GM18498 (cell line): ENCODE data around the gene SERPINE1.

Source experiments
- ATAC-seq: cut with Tn5 transposase; IDR thresholded peaks from one replicate; pipeline ENCODE4 v1.9.1; 2021; ENCODE audit warnings: mild to moderate bottlenecking, moderate library complexity; ENCODE audit not compliant: unreplicated experiment

The SERPINE1 gene

DNA sequence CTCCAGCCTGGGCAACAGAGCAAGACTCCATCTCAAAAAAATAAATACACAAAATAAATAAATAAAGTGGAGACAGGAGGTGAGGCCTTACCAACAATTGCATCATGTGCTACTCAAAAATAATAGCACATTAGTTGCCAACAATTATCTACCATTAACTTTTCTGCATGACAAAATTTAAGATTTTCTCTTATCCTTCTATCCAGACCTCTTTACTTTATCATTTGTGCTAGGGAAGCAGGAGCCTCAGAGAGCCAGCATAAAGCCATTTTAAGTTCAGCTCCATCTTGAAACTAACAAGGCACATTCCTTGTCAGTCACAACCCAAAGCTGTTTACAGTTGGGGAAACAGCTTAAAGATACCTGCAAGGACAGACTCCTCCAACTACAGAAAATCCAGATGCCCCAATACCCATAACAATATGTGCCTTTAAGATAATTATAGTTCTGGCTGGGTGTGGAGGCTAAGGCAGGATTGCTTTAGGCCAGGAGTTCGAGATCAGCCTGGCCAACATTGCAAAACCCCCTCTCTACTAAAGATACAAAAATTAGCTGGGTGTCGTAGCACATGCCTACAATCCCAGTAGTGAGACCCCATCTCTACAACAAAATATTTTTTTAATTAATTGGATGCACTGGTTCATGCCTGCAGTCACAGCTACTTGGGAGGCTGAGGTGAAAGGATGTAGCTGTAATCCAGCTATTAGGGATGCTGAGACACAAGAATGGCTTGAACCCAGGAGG is 25.2 kb downstream of the SERPINE1 start:
- ATAC-seq = no peak

DNA sequence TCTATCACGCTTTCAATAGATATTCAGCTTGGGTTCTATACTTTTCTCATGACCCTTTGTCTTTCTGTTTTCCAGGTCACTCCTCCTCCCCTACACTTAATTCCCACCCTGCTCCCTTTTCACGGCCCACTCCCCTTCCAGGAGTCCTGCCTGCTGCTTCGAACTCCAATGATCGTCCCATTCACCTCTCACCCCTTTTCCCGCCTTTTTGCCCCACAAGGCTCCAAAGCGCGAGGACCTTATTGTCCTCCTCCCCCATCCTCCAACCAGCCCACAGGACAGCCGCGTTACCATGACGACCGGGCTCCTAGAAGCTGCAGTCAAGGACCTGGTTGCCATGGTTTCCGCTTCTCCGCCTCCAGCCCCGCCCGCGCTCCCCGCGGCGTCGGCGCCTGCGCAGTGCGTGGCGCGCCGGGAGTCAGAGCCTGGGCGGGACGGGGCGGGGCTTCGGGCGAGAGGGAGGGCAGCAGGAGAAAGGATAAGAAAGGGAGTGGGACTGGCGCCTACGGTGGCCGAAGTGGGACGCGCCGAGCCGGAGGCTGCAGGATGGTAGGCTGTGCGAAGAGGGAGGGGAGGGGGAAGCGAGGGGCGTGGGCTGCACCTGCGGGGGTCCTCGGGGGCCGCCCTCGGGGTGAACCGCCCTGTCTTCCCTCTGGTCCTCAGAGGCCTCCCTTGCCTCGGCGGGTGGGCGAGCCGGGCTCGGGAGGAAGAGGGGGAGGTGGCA is 27.2 kb downstream of the SERPINE1 start, which contains the start of gene AP1S1:
TSS of gene AP1S1 (plus strand) at position 508 of the 724 bp plus-strand sequence. CDS start at position 547, 39 bp downstream.
- ATAC-seq = peak; percentile 83

DNA sequence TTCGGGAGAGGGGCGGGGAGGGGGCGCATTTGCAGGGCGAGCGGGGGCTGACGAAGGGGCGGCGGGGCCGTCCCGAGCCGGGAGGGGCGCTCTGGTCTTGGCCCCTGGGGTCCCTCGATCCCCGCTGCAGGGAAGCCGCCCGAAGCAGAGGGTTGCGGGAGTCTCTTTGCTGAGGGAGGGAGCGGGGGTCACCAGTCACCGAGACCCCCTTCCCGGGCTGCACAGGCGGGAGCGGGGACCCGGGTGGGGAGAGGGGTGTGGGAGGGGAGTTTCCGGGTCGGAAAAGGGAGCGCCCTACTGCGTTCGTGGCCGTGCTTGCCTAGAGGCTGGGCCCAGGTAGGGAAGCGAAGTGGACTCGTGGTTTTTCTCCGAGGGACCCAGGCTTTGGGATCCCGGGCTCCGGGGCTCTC is 27.8 kb downstream of the SERPINE1 start:
- ATAC-seq = peak; percentile 17

DNA sequence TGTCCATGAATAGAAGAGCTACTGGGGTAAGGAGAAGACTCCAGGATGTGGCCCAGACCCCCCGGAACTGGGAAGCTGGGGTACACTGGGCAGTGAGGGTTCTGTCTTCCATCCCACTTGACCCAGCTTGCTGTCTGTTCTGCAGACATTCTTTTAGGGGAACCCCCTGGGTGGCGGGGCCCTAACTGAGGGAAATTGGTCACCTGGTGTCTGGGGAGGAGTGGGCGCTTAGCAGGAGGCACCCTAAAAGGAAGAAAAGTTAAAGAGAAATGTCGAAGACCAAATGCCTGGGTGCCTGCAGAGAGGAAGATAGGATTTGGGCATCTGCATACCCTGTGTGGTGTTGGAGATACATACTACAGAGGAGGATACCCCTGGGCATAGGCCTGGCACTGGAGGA is 28.4 kb downstream of the SERPINE1 start:
- ATAC-seq = no peak

GRCh38 chr7:101156277-101156676 is 29.4 kb downstream of the SERPINE1 start:
- no peak for ATAC-seq

DNA sequence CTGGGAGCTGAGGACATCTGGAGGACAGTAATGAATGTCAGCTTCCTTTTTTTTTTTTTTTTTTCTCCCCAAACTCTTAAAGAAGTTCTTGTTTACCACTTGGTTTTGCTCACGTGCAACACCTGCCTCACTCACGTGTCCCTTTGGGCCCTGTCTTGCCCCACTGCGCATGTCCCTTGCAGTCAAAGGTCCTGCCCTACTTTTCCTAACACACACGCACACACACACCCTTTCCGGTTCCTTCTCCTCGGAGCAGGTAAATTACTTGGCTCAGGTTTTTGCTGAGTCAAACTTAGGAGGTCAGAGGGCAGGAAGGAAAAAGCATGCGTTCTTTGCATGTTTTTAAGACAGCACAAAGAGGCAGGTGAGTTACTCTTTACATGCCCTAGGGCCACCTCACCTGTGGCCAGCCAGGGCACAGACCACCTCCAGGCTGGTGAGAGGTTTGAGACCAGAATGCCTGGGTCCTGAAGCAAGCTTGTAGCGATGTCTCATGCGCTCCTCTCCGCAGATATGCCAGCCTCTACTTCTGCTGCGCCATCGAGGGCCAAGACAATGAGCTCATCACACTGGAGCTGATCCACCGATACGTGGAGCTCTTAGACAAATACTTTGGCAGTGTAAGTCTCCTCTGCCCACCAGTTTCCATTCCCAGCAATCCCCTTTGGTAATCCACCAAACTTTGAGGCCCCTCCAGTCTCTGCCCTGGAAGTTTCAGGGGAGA is 30.1 kb downstream of the SERPINE1 start:
- ATAC-seq = no peak

DNA sequence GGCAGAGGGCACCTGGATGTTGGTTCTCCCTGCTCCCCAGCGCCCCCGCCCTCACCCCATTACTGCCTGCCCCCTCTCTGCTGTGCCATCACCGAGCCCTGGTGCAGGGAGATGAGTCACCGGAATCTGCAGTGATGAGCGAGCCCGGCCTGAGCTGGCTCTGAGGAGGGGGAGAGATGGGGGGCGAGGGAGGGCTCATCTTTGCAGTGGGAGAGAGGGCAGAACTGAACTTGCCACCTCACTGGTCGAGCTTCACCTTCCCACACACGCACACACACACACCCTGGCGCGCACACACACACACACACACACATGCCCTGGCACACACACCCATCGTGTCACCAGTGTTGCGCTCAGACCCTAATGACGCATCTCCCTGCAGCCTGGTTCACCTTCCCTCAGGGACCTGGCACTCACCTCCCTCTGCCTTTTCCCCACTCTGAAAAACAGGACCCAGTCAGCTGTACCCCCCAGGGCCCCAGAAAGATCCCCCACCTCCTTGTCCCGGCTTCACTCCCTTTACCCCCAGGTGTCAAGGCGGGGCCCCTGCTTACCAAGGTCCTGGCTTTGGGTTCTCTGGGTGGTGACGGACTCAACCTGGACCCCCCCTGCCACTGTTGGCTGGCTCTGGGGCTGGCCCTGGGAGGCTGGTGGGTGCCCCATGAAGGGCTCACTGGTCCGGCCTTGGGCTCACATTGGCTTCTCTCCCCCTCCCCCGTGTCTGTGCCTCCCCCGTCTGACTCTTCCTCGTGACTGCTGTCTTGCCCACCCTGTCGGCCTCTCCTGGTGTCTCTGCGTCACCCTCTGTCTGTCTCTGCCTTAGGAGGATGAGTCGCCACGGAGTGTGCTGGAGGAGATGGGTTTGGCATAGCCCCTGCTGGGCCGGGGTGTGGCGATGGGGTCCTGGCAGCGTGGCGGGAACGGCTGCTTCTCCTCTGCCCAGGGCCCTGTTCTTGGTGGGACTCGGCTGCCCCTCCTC is 33.1 kb downstream of the SERPINE1 start:
- ATAC-seq = no peak

- no peak for ATAC-seq
Measured at GRCh38 chr7:101160910-101161309, 34.0 kb downstream of the SERPINE1 start.

DNA sequence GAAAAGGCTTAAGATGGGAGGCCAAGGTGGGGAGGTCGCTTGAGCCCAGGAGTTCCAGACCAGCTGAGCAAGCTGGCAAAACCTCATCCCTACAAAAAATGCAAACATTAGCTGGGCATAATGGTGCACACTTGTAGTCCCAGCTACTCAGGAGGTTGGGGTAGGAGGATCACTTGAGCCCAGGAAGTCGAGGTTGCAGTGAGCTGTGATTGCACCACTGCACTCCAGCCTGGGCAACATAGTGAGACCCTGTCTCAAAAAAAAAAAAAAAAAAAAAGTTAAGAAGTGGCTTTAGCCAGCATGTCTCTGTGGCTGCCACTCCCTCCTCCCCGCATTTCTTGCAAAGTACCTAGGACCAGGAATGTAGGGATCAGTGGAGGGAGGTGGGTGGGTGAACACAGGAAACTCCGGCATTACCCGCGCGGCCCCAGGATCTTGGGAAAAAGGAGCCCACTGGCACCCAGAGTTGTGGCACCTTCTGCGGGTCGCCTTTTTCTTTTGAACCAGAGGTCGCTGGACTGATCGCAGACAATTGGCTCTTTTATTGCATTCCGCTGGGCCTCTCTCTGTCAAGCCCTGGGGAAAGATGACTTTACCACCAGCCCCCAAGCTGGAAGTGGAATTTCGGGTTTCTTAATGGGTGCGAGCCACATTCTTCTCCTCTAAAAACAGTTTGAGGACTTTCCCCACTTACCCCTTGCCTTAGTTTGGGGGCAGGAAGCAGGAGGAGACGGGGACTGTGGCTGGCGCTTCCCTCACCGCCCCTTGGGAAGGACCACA is 35.0 kb downstream of the SERPINE1 start:
- no peak for ATAC-seq

- no peak for ATAC-seq
Measured at GRCh38 chr7:101162551-101163278, 35.8 kb downstream of the SERPINE1 start.

DNA sequence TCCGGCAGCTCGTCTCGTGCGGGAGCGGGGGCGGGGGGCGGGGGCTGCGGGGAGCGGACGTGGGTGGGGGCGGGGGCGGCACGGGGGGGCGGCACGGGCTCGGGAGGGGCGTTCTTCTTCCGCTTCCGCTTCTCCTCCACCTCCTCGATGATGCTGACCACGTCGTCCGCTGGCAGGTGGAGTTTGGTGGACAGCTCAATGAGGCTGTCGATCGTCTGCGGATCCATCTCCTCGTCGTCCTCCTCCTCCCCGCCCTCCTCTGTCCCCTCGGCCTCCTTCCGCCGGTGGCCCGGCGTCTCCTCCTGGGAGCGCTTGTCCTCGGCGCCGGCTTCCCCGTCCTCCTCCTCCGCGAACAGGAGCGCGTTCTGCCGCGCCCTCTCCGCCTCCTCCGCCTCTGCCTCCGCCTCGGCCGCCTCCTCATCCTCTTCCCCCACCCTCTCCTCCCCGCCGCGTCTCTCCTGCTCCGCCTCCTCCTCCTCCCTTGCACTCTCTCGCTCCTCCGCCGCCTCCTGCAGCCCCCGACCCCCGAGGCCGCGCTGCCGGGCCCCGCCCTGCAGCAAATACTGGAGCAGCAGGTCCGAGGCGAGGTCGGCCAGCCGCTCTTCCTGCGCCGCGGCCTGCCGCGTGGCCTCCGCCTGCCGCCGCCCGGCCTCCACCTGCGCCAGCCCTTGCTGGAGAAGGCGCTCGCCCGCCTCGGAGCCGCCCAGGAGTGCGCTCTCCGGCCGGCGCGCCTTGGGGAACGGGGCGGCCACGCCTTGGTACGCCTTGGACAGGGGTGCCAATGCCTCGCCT is 36.6 kb downstream of the SERPINE1 start:
- ATAC-seq = no peak

GRCh38 chr7:101164071-101164840 is 37.4 kb downstream of the SERPINE1 start:
- ATAC-seq = no peak

DNA sequence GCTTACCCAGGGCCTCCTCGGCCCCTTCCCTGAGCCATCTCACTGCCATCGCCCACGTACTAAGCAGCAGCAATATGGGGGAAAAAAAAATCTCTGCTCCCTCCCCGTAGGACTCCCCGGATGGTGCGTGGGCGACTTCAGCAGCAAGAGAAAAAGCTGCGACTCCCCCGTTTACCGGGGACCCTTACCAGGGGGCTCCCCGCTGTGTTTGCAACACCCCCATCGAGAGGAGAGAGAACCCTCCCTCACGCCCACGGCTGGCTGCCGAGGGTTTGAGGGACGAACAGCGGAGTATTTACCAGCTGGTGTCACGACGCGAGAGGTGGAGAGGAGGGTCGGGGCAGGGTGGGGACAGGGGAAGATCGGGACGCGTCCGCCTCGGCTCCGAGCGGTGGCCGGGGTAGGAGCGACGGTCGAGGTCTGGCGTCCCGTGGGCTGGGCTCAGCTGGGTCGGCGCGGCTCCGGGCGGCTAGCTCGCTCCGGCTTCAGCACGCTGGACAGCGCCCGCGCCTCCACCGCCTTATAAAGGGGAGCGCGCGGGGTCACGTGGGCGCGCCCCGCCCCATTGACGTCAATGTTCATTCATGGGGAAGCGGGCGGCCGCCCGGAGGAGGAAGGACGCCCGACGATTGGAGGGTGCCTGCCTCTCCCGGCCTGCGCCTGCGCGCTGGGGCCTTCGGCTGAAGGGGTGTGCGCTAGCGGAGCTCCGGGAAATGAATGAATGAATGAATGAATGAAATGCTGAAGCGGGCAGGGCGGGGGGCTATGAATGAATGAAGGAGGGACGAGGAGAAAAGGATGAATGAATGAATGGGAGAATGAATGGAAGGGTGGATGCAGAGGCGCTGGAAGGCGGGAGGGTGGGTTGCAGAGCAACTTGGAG is 38.4 kb downstream of the SERPINE1 start, which contains the start of gene VGF:
TSS of gene VGF (minus strand) at position 495 of the 883 bp plus-strand sequence. CDS start 726 bp downstream, outside the sequence.
- peak; percentile 76 for ATAC-seq

GRCh38 chr7:101165958-101166647 is 39.2 kb downstream of the SERPINE1 start:
- no peak for ATAC-seq

- no peak for ATAC-seq
Measured at GRCh38 chr7:101166648-101166908, 39.7 kb downstream of the SERPINE1 start.
